Stomach (tissue), 4 donors: ENCODE data around the gene FOLR3.

Source experiments
- CTCF ChIP-seq, 7 experiments: fragments of 450-650 bp in 4 of 7; fragments of 200-600 bp in 3 of 7; sonication (generic) in 3 of 7; IDR thresholded peaks; one replicate each; pipeline ENCODE4 v1.5.1; 2016 to 2019; ENCODE audit warnings: antibody characterized with exemption in 7 of 7, control low read depth in 2 of 7, mild to moderate bottlenecking in 1 of 7
- EP300 ChIP-seq: sonication (generic); formaldehyde crosslinking; IDR thresholded peaks from one replicate; pipeline ENCODE4 v1.6.1; 2017; ENCODE audit warnings: antibody characterized with exemption
- POLR2A ChIP-seq, 4 donors: fragments of 450-650 bp; IDR thresholded peaks; one replicate each; pipeline ENCODE4 v1.6.1; 2016; ENCODE audit warnings: antibody characterized with exemption in 4 of 4, control low read depth in 2 of 4, mild to moderate bottlenecking in 1 of 4, moderate library complexity in 1 of 4
- POLR2AphosphoS5 ChIP-seq, 3 donors: sonication (generic); formaldehyde crosslinking; IDR thresholded peaks; one replicate each; pipeline ENCODE4 v1.6.1; 2016; ENCODE audit warnings: antibody characterized with exemption in 3 of 3

- TF ChIP-seq CTCF (IDR thresholded peaks at IDR 0.05) (no peak), POLR2A (IDR thresholded peaks at IDR 0.05) (no peak), POLR2AphosphoS5 (IDR thresholded peaks at IDR 0.05) (no peak), EP300 (no peak)
Observed at GRCh38 chr11:72157131-72157530, 21.6 kb downstream of the FOLR3 start.
